ENCODE measurements around the gene TSC22D1. TPM values are rescaled to one million over a fixed set of nuclear protein-coding genes. Genes with fewer than 3 reads are reported as not detected.

The TSC22D1 gene
- total RNA-seq (2022) = 37.1 and 37.2 TPM in 2 replicates
- Bru-seq, nascent RNA = percentile 72 among the genes with signal in this experiment
- percentile 65 among the genes with signal in this experiment for BruChase-seq, experiment 1, labeled RNA remaining after a 6-hour chase
- percentile 71 among the genes with signal in this experiment for BruChase-seq, experiment 2, labeled RNA remaining after a 2-hour chase
- long read RNA-seq, full-length matches to known transcripts = 101 of 106 reads
- long read RNA-seq, partial matches to known transcripts = 0 of 106 reads
- long read RNA-seq, other reads (novel, unspliced or antisense) = 5 of 106 reads

GRCh38 chr13:44575741-44576350 is at the start of gene TSC22D1:
TSC22D1 (minus strand) TSS chr13:44576330; CDS start chr13:44576074, 256 bp downstream.
- Mint-ChIP-seq H3K4me1 (ENCODE audit: low read depth, unreplicated experiment) (peaks cover 27% of the 10 kb centered on the region), H3K27ac (ENCODE audit: unreplicated experiment) (peak within 1 kb of the TSS; percentile 36), H3K9me3 (ENCODE audit: low read depth, unreplicated experiment) (no peaks in the 10 kb centered on the region), H3K27me3 (ENCODE audit: unreplicated experiment) (no peaks in the 10 kb centered on the region), H3K36me3 (ENCODE audit: insufficient read depth, unreplicated experiment) (peaks cover 32% of the 10 kb centered on the region), H3K4me3 (ENCODE audit: low read depth, unreplicated experiment) (peak within 1 kb of the TSS; percentile 83)
- peak; percentile 25 for DNase-seq
- CTCF ChIA-PET = no interaction called here
- BruUV-seq (replicated peaks) = no TSS peak
- intact Hi-C loops (cut with micrococcal nuclease; ENCODE audit: unreplicated experiment) = loop anchor here (10.0 kb wide), 1 partner anchor 91 kb away; no protein-coding TSS in a partner anchor
- no peak for TF ChIP-seq CTCF (IDR thresholded peaks at IDR 0.05; ENCODE audit: unreplicated experiment)

- CTCF ChIA-PET = no interaction called here
- H3K4me1 Mint-ChIP-seq (ENCODE audit: low read depth, unreplicated experiment) = no peaks in the 10 kb centered on the region
- TF ChIP-seq CTCF (IDR thresholded peaks at IDR 0.05; ENCODE audit: unreplicated experiment) = no peak
- H3K9me3 Mint-ChIP-seq (ENCODE audit: low read depth, unreplicated experiment) = no peaks in the 10 kb centered on the region
- BruUV-seq (replicated peaks) = no TSS peak
- intact Hi-C loops (cut with micrococcal nuclease; ENCODE audit: unreplicated experiment) = no loop called here
- no peak for DNase-seq
- no peaks in the 10 kb centered on the region for H3K27me3 Mint-ChIP-seq (ENCODE audit: unreplicated experiment)
- H3K4me3 Mint-ChIP-seq (ENCODE audit: low read depth, unreplicated experiment) = no peak overlapping the region
- H3K27ac Mint-ChIP-seq (ENCODE audit: unreplicated experiment) = no peak overlapping the region
- H3K36me3 Mint-ChIP-seq (ENCODE audit: insufficient read depth, unreplicated experiment) = no peaks in the 10 kb centered on the region
These were observed 46.6 kb upstream of the TSC22D1 start for GRCh38 chr13:44622708-44623107.

- H3K4me3 Mint-ChIP-seq (ENCODE audit: low read depth, unreplicated experiment) = no peak overlapping the region
- no peak for TF ChIP-seq CTCF (IDR thresholded peaks at IDR 0.05; ENCODE audit: unreplicated experiment)
- no peak for DNase-seq
- H3K27me3 Mint-ChIP-seq (ENCODE audit: unreplicated experiment) = no peaks in the 10 kb centered on the region
- intact Hi-C loops (cut with micrococcal nuclease; ENCODE audit: unreplicated experiment) = no loop called here
- H3K36me3 Mint-ChIP-seq (ENCODE audit: insufficient read depth, unreplicated experiment) = no peaks in the 10 kb centered on the region
- no peaks in the 10 kb centered on the region for H3K4me1 Mint-ChIP-seq (ENCODE audit: low read depth, unreplicated experiment)
- H3K27ac Mint-ChIP-seq (ENCODE audit: unreplicated experiment) = no peak overlapping the region
- H3K9me3 Mint-ChIP-seq (ENCODE audit: low read depth, unreplicated experiment) = no peaks in the 10 kb centered on the region
- BruUV-seq (replicated peaks) = no TSS peak
- CTCF ChIA-PET = no interaction called here
These were observed 46.1 kb upstream of the TSC22D1 start for GRCh38 chr13:44622261-44622660.

GRCh38 chr13:44620057-44620456 is 43.9 kb upstream of the TSC22D1 start:
- no peak for TF ChIP-seq CTCF (IDR thresholded peaks at IDR 0.05; ENCODE audit: unreplicated experiment)
- CTCF ChIA-PET = no interaction called here
- H3K36me3 Mint-ChIP-seq (ENCODE audit: insufficient read depth, unreplicated experiment) = no peaks in the 10 kb centered on the region
- no peaks in the 10 kb centered on the region for H3K4me1 Mint-ChIP-seq (ENCODE audit: low read depth, unreplicated experiment)
- intact Hi-C loops (cut with micrococcal nuclease; ENCODE audit: unreplicated experiment) = no loop called here
- no peak overlapping the region for H3K4me3 Mint-ChIP-seq (ENCODE audit: low read depth, unreplicated experiment)
- no peaks in the 10 kb centered on the region for H3K27me3 Mint-ChIP-seq (ENCODE audit: unreplicated experiment)
- BruUV-seq (replicated peaks) = no TSS peak
- DNase-seq = no peak
- H3K9me3 Mint-ChIP-seq (ENCODE audit: low read depth, unreplicated experiment) = no peaks in the 10 kb centered on the region
- H3K27ac Mint-ChIP-seq (ENCODE audit: unreplicated experiment) = no peak overlapping the region
